HEK293T (cell line): Measurements from ENCODE around the gene TBL1X.

ENCODE experiments used
- ARNT ChIP-seq: fragments of 450-650 bp; IDR thresholded peaks from 2 replicates; pipeline ENCODE4 v1.6.1; 2017; ENCODE audit warnings: mild to moderate bottlenecking
- BHLHE40 ChIP-seq: fragments of 450-650 bp; IDR thresholded peaks from 2 replicates; pipeline ENCODE4 v1.6.1; 2016; ENCODE audit warnings: mild to moderate bottlenecking, moderate library complexity, borderline replicate concordance
- CTBP1 ChIP-seq: fragments of 450-650 bp; IDR thresholded peaks from 2 replicates; pipeline ENCODE4 v1.6.1; 2016; ENCODE audit warnings: borderline replicate concordance
- ELF4 ChIP-seq: fragments of 450-650 bp; IDR thresholded peaks from 2 replicates; pipeline ENCODE4 v1.6.1; 2017; ENCODE audit warnings: antibody characterized with exemption
- FOXK2 ChIP-seq: fragments of 450-650 bp; IDR thresholded peaks from 2 replicates; pipeline ENCODE4 v1.6.1; 2016; ENCODE audit warnings: mild to moderate bottlenecking
- FOXM1 ChIP-seq: fragments of 450-650 bp; IDR thresholded peaks from 2 replicates; pipeline ENCODE4 v1.6.1; 2017; ENCODE audit warnings: mild to moderate bottlenecking, borderline replicate concordance
- HDGF ChIP-seq: fragments of 450-650 bp; IDR thresholded peaks from 2 replicates; pipeline ENCODE4 v1.6.1; 2017; ENCODE audit warnings: antibody characterized with exemption, borderline replicate concordance
- L3MBTL2 ChIP-seq: fragments of 450-650 bp; conservative IDR thresholded peaks from 2 replicates; pipeline ENCODE4 v1.6.1; 2016; ENCODE audit warnings: mild to moderate bottlenecking
- LEF1 ChIP-seq: fragments of 450-650 bp; IDR thresholded peaks from 2 replicates; pipeline ENCODE4 v1.6.1; 2017; ENCODE audit warnings: mild to moderate bottlenecking, borderline replicate concordance
- SP1 ChIP-seq: fragments of 450-650 bp; IDR thresholded peaks from 2 replicates; pipeline ENCODE4 v1.6.1; 2017
- SUZ12 ChIP-seq: fragments of 450-650 bp; IDR thresholded peaks from 2 replicates; pipeline ENCODE4 v1.6.1; 2016; ENCODE audit warnings: mild to moderate bottlenecking
- TARDBP ChIP-seq: fragments of 450-650 bp; IDR thresholded peaks from 2 replicates; pipeline ENCODE4 v1.6.1; 2016
- ZNF384 ChIP-seq: fragments of 450-650 bp; IDR thresholded peaks from 2 replicates; pipeline ENCODE4 v1.6.1; 2016

- TF ChIP-seq ELF4 (no peak), L3MBTL2 (no peak), FOXM1 (no peak), ZNF384 (no peak), SUZ12 (no peak), HDGF (no peak), SP1 (no peak), TARDBP (no peak), ARNT (no peak), LEF1 (no peak), FOXK2 (no peak), BHLHE40 (no peak), CTBP1 (no peak)
These were observed 53.2 kb downstream of the TBL1X start for GRCh38 chrX:9518051-9518450.
